Measurements from ENCODE around the gene TUBAL3.

GRCh38 chr10:5349362-5349761 is 55.3 kb downstream of the TUBAL3 start:
- TF ChIP-seq ZNF223 (tag by site-specific recombination; IDR thresholded peaks at IDR 0.05) (no peak), ZNF274 (IDR thresholded peaks at IDR 0.05; ENCODE audit: low read length) (no peak), ZNF274 (tag by site-specific recombination; IDR thresholded peaks at IDR 0.05; ENCODE audit: borderline replicate concordance) (no peak), ZBTB11 (tag by site-specific recombination; conservative IDR thresholded peaks at IDR 0.05; ENCODE audit: low read depth) (no peak)
- TF ChIP-seq, protein P1, sequence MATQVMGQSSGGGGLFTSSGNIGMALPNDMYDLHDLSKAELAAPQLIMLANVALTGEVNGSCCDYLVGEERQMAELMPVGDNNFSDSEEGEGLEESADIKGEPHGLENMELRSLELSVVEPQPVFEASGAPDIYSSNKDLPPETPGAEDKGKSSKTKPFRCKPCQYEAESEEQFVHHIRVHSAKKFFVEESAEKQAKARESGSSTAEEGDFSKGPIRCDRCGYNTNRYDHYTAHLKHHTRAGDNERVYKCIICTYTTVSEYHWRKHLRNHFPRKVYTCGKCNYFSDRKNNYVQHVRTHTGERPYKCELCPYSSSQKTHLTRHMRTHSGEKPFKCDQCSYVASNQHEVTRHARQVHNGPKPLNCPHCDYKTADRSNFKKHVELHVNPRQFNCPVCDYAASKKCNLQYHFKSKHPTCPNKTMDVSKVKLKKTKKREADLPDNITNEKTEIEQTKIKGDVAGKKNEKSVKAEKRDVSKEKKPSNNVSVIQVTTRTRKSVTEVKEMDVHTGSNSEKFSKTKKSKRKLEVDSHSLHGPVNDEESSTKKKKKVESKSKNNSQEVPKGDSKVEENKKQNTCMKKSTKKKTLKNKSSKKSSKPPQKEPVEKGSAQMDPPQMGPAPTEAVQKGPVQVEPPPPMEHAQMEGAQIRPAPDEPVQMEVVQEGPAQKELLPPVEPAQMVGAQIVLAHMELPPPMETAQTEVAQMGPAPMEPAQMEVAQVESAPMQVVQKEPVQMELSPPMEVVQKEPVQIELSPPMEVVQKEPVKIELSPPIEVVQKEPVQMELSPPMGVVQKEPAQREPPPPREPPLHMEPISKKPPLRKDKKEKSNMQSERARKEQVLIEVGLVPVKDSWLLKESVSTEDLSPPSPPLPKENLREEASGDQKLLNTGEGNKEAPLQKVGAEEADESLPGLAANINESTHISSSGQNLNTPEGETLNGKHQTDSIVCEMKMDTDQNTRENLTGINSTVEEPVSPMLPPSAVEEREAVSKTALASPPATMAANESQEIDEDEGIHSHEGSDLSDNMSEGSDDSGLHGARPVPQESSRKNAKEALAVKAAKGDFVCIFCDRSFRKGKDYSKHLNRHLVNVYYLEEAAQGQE (tag by site-specific recombination; IDR thresholded peaks at IDR 0.05) = no peak
